Fibroblast of skin of left quadriceps (primary cell): ENCODE measurements around the gene NCR3LG1.
"Not testable (repeated sequence)": the region's sequence is repeated elsewhere in the genome, so short reads cannot be mapped to it uniquely, and the experiment has no call there.

Source experiments
- DNase-seq, 2 experiments: peaks; one replicate each; pipeline ENCODE4 v3.0.0-alpha.2; 2013; ENCODE audit warnings: low read depth in 2 of 2

NCR3LG1 gene

DNA sequence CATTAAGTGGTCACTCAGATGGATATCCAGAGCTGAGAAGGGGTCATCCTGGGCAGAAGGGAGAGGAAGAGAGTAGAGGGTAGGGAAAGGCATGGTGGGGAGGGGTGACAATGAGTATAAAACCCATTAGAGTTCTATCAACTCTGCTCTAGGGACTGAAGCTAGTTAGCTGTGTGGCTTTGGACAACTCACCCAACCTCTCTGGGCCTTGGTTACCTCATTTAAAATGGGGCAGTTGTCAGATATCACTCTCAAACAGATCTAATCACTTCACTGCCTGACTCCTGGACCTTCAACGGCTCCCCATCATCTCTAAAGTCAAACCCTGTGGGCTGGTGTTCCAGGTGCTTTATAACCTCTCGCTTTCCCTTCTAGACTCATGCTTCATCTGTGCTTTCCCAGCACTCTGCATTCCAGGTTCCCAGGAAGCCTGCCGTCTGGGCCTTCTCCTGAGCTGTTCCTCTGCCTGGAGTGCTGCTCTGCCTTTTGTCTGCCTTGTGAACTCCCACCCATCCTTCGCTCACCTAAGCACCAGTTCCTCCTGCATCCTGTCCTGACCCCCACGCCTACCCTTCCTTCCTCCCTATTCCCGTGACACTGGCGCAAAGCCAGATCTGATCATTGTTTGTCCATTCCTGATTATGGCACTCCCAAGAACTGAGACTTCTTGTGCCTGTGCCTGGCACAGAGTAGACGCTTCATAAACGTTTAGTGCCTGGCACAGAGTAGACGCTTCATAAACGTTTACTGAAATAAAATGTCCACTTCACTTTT, 59.2 kb downstream of the NCR3LG1 start:
- no peak for DNase-seq

DNA sequence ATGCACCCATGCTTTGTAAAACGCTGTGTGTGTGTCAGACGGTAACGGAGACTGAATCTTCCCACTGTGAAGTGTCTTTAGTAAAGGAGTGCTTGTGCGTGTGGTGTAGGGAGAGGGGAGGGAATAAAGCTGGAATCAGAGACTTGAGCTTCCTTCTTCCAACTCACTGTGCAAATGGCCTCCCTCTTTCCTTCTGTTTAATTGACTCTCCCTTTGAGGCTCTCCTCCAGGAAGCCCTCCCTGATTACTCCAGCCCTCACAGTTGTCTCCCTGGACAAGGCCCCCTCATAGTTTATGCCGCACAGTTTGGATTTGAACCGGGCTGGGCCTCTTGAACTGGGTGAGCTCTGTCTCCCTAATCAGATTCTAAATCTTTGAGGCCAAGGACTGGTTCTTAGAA, 59.8 kb downstream of the NCR3LG1 start:
- no peak for DNase-seq

DNA sequence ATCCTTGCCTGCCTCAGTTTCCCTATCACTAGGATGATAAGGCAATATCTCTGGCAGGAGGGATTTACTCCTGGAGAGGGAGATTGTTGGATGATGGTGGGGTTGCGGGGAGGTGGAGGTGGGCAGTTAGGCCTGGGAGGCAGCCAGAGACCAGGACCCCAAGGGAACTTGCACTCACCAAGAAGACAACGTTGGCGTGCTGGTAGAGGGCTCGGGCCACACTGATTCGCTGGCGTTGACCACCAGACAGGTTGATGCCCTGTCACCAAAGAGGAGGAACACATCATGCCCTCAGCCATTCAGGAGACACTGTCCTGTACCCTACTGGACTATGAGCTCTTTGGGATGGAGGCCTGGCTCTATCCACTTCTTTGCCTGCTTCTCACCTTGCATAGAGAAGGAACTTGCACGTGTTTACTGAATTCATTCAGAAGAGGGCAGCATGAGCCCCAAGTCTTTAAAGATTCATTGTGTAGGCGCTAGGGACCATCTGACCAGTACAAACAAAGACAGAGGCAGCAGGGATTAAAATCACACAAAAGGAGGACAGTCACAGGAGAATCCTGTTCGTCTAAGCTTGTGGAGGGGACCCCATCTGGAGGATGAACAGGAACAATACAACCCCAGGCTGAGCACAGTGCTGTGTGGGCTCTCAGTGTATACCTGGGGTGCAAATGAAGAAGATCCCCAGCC, 61.0 kb downstream of the NCR3LG1 start:
- DNase-seq: no peak

DNA sequence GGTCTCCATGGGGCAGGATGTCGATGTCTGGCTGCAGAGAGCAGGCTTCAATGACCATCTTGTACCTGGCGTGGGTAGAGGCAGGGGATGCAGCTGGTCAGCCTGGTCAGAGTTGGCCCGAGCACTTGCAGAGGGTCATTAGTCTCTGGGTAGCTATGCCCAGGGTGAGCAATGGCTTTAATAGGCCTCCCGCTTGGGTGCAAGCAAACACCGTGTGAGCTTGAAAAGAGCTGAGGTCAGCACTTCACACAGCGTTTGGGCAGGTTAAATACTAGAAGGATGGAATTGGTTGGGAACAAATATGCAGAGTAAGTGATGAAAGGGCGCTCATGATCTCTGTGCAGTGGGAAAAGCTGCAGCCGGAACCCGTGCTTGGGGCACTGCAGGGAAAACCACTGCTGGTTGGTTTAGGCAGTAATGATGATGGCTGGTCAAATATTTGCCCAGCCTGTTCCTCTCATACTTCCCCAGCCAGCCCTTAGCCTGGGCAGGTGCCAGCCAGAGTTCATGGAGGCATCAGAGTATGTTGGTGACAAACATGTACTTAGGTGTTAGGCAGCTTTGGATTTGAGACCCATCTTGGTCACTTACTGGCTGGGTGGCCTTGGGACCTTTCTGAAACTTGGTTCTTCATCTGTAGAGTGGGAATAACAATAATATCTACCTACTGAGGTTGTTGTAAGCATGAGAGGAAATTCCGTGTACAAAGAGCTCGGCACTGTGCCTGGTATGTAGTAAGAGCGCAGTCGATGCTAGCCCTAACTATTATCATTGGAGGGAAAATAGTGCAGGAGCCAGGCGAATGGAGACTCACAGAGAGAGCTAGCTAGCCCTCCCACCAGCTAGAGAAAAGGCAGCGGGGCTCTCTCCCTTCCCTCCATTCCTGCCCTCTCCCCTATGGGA, 62.1 kb downstream of the NCR3LG1 start:
- DNase-seq: no peak

DNA sequence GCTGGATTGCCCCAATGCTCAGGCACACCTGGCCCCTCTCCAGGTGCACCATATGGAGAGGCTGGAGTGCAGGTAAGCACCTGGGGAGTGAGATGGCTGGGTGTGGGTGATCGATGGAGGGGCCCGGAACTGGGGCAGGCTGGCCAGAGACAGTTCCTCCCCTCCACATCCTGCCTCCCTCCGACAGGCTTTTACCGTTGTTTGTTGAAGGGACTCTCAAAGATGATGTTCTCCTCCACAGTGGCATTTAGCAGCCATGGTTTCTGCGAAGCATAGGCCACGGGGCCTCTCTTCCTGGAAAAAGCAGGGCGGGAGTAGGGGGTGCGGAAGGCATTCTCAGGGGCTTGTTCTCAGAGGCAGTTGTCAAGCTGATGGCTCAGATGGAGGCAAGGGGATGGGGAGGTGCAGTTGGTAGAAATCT, 62.7 kb downstream of the NCR3LG1 start:
- no peak for DNase-seq

DNA sequence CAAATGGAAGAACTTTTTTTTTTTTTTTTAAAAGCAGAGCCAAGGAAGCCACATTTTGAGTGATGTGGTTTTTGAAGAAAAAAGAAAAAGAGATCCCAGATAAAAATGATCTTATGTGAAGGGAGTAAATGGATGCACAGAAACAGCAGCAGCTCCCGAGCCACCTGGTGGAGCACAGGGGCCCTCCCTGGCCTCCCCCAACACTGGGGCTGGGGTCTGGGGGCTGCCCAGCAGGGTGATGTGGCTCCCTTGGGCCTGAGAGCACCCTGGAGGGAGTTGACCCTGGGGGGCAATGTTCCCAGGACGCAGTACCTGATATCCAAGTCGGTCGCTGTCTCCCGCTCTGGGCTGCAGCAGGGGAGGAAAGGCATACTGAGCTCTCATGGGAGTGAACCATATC, 63.4 kb downstream of the NCR3LG1 start:
- no peak for DNase-seq

DNA sequence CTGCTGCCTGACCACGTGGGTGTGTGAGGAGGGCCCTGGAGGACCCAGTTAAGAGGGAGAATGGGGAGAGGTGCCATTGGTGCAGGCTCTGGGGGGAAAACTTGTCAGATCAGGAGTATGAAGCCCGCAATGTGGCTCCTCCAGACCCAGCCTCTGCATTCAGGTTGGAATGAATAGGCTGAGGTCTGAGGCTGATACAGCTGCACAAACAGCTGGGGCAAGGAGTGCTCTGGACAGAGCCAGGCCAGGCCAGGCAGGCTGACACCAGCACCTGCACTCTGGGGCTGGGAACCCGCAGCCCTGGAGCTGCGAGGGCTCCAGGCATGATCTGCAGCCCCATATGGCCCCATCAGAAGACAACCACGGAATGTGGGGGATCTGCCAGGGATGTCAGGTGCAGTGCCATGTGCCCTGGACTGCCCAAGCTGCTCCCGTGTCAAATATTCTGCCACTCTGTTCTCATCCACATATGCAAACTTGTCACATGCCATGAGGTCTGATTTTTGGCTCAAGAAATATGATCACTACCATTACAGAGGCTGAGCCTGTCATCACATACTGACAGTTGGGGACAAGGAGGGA, 64.0 kb downstream of the NCR3LG1 start:
- DNase-seq: no peak

DNA sequence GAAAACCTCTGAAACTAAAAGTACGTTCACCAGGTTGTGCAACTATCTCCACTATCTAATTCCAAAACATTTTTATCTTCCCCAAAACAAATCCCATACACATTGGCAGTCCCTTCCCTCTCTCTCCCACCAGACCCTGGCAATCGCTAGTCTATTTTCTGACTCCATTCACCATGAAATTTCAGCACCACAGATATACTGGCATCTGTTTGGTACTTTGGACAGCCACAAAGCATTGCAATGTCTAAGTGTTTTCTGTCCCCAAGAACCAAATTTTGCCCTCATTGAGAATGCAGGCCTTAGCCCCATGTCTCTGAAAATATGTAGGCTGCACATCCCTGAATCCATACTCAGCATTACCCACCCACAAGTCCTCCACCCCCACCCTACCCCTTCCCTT, 64.9 kb downstream of the NCR3LG1 start:
- DNase-seq: no peak

DNA sequence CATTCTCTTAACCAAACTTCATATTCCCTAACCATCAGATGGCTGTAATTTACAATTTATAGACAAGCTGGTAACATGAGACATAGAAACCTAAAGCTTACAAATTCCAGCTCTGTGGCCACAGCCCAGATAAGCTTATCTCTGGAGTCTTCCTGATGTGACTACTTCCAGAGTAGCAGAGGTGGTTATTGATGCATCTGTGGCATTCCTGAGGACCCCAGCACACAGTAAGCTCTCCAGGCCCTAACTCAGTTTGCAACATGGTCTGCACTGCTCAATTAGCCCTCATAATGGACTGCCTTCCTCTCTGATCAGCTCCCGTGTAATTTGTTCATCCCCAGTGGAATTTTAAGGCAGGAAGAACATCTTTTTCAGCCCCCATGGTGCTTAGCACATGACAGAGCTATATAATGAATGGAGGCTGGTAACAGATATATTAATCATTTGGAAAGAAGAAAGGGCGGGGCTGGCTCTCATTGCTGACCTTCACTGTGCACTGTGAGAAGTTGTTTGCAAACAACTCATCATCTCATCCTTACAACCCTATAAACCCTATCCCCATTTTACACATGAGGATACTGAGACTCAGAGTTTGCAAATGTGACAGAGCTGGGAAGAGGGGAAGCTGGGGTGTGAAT, 67.0 kb downstream of the NCR3LG1 start:
- DNase-seq: no peak

DNA sequence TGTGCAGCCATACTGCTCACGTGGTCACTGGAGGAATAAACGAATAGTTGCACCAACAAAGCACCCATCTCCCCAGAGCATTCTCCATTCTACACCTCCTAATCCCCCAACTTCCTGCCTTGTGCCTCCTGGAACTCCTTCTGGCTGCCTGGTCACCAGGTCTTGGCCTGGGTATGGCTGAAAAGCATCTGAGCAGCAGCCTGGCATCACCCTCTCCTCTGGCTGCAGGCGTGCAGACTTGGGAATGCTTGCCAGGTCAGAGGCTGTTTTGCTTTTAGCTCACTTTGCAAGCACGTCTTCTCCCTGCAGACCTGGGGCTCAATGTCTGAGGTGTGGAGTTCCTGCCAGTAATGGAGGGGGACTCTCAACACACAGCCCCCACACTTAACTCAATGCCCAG, 70.2 kb downstream of the NCR3LG1 start:
- DNase-seq: no peak

DNA sequence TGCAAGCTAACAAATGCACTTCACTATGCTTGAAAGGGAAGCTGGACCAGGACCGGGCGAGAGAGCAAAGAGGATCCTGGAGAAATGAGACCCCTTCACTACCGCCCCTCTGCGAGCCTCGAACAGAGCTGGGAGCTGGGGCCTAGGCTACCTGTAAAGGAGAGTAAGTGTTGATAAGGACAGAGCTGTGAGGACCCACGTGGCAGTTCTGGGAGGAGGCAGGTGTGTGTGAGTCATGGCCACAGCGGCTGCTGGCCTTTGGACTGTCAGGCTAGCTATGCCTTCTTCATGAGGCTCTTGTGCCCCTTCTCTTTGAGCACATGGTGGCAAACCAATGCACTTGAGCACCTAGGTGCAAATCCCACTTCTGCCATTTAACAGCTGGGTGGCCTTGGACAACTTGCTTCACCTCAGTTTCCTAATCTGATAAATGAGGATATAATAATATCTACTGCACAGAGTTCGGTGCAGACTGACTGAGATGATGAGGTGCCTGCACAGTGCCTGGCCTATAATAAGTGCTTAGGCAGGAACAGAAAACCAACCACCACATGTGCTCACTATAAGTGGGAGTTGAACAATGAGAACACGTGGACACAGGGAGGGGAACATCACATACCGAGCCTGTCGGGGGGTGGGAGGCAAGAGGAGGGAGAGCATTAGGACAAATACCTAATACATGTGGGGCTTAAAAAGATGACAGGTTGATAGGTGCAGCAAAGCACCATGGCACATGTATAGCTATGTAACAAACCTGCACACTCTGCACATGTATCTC, 72.1 kb downstream of the NCR3LG1 start:
- DNase-seq: no peak

DNA sequence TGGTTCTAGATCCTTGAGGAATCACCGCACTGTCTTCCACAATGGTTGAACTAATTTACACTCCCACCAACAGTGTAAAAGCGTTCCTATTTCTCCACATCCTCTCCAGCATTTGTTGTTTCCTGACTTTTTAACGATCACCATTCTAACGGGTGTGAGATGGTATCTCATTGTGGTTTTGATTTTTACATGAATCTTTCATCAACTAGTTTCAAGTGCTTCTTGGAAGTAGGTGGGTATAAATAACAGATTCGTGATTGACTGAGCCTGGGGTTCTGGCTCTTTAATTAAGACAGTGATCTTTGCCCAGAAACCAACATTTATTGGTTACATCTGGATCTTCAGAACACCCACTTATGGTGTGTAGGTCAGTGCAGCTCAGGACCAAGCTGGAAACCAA, 74.6 kb downstream of the NCR3LG1 start:
- not testable (repeated sequence) for DNase-seq
